GM19372 (cell line): Measurements from ENCODE around the gene SUPT3H.

Source experiments
- ATAC-seq: cut with Tn5 transposase; IDR thresholded peaks from one replicate; pipeline ENCODE4 v1.9.1; 2021; ENCODE audit warnings: mild to moderate bottlenecking, low read depth, moderate library complexity; ENCODE audit not compliant: unreplicated experiment

SUPT3H gene

DNA sequence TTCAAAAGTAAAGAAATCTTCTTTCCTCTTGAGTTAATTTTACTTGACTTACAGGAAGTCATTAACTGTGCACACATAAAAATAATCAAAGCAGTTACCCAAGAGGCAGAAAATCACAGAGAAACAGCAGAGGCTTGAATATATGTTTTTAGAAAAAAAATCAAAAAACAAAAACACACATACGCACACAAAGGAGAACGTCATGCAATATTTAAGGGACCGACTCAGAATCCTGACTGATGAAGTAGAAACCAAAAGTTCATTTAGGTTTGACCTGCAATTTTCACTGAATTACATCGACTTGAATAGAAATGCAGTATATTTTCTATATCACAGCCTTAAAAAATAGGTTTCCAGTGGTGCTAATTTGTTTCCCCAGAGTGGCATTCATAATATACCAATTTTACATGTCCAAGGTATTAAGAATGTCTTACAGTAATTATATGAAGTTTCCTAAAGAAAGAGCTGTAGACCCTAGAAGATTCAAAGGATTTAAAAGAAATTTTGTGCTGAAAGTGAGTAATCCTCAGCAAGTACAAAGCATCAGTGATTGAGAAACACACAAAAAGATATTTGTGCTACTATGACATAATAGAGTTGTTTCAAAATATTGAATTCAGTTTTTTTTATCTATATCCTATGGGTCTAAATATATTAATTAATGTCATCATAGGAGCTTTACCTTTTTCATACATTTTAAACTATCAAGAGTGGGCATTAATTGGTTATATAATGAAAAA is 408.1 kb downstream of the SUPT3H start:
- no peak for ATAC-seq

DNA sequence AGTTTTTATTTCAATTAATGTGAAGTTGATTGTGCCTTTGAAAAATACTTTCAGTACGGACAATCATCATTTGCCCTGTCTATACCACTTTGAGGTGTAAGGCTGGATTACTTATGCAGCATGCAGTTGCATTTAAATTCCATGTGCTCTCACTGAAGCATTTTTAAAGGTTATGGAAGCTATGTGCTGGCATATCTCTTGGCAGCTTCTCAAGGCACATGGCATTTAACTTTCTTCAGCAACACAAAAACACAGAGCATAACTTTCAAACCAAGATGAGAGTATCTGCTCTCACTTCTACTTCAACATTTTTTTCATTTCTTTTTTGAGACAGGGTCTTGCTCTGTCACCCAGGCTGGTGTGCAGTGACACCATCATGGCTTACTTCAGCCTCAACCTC is 410.3 kb downstream of the SUPT3H start:
- no peak for ATAC-seq

DNA sequence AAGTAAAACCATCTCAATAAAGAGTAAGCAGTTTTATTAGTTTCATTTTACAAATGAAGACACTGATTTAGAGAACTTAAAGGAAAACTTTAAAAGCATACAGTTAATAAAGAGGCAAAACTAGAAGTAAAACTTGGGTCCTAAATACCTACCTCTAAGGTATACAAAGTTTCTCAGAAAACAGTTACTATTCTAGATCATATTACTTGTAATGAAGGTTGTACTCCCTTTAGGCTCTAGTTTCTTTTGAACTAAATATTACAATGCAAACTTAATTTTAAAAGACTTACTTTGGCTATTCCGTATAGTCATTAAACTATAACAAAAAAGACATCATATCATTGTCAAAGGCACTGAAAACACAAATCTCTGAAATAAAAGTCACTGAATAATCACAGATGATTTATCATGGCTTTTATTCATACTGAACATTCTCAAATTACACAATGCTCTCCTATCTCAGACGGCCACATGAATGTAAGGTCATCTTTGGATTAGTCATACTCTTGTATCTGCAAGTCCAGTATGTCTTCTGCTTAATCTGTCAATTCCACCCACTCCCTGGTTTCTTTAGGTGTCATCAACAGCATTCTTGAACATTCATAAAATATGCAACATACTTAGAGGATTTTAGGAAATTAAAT is 411.2 kb downstream of the SUPT3H start:
- ATAC-seq: no peak

DNA sequence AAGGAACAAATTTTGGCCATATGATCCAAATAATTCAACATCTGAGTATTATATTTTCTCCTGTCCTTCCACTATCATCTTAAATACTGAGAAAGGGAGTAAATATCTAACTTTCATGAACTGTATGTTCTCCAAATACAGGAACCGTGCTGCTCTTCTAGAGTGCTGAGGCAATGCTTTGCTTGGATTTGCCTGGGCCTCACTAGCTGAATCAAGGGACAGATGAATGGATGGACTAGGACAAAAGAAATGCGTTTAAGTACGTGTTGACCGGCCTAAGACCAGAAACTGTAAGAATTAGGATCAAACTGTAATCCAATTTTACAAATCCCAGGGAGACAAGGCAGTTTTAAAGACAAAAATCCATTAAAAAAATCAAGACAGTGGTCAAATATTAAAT is 412.0 kb downstream of the SUPT3H start:
- ATAC-seq: no peak

DNA sequence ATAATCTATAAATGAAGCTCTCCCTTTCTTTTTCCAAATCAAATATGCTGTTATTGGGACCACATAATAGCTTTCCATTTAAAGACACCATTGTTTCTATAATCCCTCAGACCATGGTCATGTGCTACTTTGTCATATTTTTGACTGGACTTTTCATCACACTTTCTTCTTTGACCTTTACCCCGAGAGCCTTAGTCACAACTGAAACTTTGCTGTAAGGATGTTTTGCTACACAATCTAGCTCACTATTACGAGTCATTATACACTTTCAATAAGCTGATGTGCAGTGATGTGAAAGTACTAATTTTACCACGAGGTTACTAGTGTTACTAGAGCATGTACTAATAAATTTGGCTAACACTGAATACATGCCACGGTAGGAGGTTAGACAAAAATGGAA is 416.8 kb downstream of the SUPT3H start:
- ATAC-seq: no peak

DNA sequence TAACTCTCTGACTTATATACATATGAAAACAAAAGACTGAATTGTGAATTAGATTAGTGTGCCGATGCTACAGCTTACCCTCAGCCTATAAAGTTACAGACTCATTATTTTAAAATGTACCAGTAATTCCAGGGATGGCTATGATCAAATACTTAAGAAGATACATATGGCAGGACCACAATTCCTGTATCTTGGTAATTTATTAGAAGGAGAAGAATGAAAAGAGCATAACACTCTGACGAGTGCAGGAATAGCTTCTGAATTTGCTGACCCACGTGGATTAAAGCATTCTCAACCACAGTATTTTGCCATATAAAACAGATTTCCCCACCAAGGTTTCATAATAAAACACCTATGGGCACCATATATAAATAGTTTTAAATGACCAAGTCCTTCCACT is 418.1 kb downstream of the SUPT3H start:
- ATAC-seq: no peak

DNA sequence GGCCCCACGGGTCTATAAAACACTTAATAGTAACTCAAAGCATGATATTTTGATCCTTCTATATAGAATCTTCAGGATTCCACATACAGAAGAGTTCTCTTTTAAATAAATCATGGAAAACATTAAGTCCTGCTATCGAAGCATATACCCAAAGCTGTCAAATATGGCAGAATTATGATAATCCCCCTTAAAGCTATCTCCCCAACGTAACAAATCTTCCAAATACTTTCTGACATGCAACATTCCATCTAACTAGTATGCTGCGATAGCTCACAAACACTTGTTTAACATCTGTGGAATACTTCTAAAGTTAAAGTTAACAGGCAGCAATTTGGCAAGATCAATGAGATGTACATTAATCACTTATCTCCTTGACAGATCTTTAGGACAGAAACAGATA is 420.6 kb downstream of the SUPT3H start:
- ATAC-seq: no peak

DNA sequence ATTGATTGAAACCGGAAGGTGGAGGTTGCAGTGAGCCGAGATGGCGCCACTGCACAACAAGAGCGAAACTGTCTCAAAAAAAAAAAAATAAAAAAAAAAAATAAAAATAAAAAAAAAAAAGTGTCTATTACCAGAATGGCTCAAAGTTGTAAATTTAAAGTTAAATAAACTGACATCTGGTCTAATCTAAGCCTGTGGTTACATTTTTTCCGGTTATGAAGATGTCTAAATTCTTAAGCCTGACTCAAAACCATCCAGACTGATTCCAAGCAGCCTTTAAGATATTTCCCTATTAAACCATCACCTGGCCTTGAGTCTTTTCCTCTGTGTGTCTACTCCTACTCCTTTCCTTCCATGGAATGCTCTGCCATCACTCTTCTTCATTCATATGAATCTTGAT is 421.3 kb downstream of the SUPT3H start:
- no peak for ATAC-seq

DNA sequence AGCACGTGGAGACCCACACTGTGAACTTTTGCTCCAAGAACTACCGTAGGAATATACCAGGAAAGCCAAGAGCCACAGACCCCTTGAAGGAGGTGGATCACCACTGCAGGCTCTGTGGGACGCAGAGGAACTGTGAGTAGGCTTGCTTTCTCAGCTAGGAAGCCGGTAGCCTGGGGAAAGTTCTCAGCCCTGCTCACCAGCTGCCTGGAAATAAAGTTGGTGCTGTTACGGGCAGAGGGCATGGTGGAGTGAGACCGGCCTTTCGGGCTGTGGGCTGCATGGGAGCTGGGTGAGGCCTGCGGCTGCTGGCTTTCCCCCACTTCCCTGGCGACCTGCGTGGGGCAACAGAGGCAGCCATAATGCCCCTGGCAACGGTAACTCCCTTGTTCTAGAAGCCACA is 422.6 kb downstream of the SUPT3H start:
- no peak for ATAC-seq

DNA sequence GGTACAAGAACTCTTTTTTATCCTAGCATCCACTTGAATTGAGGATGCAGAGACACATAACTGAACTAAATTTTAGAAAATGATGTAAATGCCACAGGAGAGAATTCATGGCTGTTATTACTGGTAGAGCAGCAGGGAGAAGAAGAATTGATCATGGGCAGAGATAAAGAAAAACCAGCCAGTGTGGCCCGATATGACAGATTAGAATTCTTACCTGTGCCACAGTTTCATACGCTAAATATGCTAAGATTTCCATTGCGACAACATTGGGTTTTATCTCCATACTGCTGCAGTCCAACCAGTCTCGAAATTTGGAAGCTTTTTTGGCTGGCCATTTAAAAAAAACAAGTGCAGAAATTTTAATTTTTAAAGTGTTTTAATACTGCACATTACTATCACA is 423.5 kb downstream of the SUPT3H start:
- no peak for ATAC-seq

DNA sequence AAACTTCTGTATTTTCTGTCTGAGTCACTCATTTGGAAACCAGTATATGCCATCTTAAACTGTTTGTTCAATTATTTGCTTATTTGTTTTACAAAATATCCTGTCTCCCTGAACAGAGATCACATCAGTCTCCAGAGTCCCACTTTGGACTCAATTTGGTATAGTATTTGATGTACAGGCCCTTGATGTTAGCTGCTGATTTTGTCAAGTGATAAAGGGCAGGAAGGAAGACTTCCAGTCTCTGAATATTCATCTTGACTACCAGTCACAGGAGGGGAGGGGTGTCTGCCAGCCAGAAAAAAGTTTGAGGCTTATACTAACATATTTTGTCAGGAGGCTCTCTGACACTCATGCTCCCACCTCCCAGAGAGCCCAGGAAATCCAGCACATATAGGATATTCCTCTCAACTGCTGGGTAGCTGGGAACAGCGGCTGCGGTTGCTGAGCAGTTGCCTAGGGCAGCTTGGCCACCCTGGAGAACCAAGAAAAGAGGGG is 426.4 kb downstream of the SUPT3H start:
- ATAC-seq: no peak

DNA sequence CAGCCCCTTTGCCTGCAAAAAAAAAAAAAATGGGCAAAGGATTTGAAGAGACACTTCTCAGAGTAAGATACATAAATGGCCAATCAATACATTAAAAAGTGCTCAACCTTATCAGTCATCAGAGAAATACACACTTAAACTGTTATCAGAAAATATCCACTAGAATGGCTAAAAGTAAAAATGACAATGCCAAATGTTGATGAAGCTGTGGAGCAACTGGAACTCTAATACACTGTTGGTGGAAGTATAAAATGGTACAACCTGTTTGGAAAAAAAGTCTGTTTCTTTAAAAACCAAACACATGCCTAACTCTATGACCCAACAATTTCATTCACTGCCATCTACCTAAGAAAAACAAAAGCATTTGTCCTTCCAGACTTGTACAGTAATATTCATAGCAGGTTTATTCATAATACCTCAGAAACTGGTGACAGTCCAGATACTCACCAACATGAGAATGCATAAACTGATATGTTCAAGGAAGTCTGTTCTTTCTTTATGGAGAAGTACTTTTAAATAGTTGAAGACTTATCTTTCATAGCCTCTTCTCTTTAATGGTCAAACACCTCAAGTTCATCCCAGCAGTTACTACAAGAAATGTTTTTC is 428.0 kb downstream of the SUPT3H start:
- ATAC-seq: no peak

DNA sequence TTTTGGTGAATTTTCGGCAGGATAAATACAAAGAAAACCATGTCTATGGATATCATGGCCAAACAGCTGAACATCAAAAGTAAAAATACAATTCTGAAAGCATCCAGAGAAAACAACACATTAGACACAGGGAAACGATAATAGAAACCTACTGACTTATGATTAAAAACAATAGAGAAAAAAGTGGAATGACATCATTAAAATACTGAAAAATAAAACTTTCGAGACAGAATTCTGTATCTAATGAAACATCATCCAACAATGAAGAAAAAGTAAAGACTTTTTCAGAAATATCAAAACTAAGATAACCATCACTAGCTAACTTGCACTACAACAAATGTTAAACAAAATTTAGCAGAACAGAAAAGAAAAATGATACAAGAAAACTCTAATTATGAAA is 434.2 kb downstream of the SUPT3H start:
- no peak for ATAC-seq

DNA sequence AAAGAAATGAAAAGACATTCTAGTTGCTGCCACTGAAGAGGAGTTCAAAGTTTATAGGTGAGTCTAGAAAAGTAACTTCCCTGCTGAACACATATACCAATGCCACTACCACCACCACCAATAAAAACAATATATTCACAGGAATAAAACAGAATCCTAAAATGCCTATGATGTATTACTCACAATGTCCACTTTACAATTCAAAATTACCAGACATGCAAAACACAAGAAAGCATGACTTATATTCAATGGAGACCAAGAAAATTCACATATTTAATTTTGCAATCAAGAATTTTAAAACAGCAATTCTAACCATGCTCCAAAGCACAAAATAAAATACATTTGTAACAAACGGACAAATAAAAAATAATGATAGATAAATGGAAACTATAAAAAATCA is 434.9 kb downstream of the SUPT3H start:
- ATAC-seq: no peak

DNA sequence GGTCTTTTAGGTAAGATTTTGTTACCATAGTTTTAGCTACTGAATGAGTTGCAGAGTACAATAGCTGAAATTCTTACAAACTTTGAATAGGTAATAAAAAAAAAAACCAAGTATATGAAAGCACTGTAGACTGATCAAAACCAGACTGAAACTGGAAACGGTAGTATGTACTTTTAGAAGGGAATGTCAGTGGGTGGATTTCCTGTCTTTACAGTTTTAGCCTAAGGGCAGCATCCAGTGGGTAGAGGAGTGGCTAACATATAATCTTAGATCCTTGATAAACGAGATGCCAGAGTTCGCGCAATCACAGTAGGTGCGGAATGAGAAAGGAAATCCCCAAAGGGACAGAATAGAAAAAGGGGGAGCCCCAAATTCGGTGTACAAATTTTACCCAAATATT is 435.5 kb downstream of the SUPT3H start:
- no peak for ATAC-seq

DNA sequence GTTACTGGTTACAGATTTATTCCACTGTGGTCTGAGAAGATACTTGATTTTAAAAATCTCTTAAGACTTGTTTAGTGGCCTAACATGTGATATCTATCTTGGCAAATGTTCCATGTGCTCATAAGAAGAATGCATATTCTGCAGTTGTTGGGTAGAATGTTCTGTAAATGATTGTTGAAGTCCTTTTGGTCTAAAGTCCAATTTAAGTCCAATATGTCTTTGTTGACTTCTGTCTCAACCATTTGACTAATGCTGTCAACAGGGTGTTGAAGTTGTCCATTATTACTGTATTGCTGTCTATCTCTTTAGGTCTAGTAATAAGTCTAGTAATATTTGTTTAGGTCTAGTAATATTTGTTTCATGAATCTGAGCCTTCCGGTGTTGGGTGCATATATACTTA is 437.4 kb downstream of the SUPT3H start:
- no peak for ATAC-seq

DNA sequence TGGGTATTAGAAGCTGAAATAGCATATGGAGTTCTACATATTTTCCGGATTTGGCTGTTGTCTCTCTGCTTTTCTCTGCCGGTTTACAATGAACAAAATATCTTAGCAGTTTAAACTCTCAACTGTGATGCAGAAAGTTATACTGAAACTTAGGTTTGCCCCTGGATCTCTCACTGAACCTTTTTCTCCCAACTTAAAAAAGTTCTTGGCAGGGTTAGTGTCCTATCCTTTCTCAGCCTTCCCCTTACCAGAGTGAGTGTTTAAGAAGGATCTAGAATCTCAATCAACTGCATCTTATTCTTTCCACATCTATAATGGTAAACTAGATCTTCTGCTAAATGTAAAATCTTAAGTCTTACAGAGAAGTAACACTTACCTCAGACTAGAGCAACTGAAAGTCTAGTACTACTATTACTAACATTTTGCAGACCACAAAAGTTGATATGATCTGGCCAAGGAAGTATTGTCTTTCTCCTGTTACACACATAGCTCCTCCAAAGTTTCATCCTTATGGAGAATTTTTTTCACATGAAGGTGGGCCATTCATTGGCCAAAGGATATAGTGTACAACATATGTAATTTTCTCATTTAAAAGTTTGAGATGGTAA is 441.9 kb downstream of the SUPT3H start:
- ATAC-seq: no peak

DNA sequence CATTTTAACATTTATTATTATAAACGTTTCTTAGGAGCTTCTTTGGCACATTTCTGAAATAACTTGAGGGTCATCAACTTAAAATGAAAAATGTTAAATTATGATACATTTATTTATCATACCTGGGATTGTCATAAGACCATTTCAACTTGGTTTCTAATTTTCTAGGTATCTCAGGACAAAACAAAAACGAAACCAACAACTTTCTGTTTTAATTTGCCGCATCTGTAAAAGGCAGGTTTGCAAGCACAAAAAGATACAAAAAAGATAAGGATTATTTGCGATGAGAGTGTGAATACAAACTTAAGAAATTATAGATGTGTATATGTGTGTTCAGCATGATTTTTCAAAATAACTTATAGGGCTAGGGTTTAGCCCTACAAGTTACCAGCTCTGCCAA is 444.6 kb downstream of the SUPT3H start:
- no peak for ATAC-seq

DNA sequence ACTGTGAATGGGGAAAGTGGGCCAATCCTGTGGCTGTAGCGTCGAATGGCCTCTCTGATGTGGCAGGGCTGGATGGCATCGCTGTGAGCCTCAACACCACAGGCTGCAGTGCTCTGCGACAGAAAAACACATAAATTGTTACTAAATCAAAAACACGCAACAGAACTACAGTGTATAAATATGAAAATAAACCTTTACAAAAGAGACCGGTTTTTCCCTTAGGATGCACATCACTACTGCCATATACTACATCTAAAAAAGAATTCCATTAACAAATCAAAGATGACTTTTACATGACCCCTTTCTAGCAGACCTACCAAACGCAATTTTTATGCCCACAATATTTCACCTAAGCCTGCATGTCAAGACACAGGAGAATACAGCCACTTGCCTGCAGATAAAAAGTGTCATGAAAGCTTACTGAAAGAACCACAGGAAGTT is 445.1 kb downstream of the SUPT3H start:
- no peak for ATAC-seq

DNA sequence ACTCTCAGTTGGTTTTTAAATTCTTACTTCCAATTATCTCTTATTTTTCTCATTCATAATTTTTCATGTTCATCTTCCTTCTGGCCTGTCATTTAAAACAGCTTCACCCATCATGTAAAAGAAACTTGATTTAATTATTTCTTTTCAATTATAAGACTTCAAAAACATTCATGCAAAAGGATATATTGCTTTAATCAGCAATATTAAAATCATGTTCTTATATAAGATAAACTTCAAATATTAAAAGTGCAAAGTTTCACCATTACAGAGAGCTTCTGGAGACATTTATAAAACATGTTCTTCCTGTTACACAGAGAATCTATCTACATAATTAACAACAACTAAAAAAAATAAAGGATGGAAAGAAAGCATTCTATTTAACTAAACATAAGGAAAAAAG is 446.3 kb downstream of the SUPT3H start:
- no peak for ATAC-seq

DNA sequence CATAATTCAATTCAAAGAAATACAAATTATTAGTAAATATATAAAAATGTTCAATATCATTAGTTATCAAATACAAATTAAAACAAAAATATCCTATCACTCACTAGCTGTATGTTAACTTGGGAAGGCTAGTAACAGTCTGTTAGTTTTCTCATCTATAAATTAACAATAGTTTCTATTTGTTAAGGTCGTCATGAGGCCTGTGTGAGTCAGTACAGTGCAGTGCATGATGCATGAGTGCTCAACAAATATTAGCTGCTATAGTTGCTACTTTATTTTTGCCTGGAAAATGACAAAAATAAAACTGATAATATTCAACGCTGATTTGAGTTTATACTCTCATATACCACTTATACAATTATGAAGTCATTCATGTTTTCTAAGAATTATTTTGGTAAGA is 451.2 kb downstream of the SUPT3H start:
- ATAC-seq: no peak
